BE2C (cell line): ENCODE measurements around the gene HS3ST4.

Experiments used
- DNase-seq: peaks from one replicate; pipeline ENCODE4 v3.0.0-alpha.2; 2020
- H3K27me3 ChIP-seq: fragments of 250-450 bp; sonication (Bioruptor Pico); 2 replicates; pipeline ENCODE4 v1.5.1; 2020; ENCODE audit warnings: mild to moderate bottlenecking
- H3K36me3 ChIP-seq: fragments of 250-450 bp; sonication (Bioruptor Pico); 2 replicates; pipeline ENCODE4 v1.5.1; 2020; ENCODE audit warnings: mild to moderate bottlenecking
- H3K4me1 ChIP-seq: fragments of 250-450 bp; sonication (Bioruptor Pico); 2 replicates; pipeline ENCODE4 v1.5.1; 2020
- H3K4me3 ChIP-seq: 2 replicates; pipeline ENCODE4 v1.5.1; 2011; ENCODE audit warnings: low read depth, low read length
- H3K9me3 ChIP-seq: fragments of 250-450 bp; sonication (Bioruptor Pico); 2 replicates; pipeline ENCODE4 v1.5.1; 2020
- TF ChIP-seq, protein P1 (sequence below): IDR thresholded peaks from 2 replicates; pipeline ENCODE4 v1.5.1; 2012; ENCODE audit warnings: mild to moderate bottlenecking, low read depth, low read length

HS3ST4 gene

DNA sequence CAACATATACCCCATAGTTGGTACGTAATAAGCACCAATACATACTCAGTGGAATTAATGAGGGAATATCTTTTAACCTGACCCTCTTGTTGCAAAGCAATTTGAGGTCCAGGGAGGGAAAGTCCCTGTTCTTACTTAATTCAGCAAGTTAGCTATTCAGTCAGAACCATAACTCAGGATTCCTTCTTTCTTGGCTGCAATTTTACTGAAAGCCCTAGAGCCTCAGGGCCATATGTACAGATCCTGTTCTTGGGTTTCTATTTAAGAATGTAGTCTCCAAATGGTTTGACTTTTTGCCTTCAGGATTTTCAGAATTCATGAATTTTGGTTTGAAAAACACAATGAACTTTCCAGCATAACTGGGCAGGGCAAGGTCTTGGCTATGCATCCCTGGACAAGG is 436.5 kb downstream of the HS3ST4 start:
- TF ChIP-seq, protein P1, sequence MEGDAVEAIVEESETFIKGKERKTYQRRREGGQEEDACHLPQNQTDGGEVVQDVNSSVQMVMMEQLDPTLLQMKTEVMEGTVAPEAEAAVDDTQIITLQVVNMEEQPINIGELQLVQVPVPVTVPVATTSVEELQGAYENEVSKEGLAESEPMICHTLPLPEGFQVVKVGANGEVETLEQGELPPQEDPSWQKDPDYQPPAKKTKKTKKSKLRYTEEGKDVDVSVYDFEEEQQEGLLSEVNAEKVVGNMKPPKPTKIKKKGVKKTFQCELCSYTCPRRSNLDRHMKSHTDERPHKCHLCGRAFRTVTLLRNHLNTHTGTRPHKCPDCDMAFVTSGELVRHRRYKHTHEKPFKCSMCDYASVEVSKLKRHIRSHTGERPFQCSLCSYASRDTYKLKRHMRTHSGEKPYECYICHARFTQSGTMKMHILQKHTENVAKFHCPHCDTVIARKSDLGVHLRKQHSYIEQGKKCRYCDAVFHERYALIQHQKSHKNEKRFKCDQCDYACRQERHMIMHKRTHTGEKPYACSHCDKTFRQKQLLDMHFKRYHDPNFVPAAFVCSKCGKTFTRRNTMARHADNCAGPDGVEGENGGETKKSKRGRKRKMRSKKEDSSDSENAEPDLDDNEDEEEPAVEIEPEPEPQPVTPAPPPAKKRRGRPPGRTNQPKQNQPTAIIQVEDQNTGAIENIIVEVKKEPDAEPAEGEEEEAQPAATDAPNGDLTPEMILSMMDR: no peak
- H3K9me3 ChIP-seq: peaks cover 3% of the 10 kb centered on the region

DNA sequence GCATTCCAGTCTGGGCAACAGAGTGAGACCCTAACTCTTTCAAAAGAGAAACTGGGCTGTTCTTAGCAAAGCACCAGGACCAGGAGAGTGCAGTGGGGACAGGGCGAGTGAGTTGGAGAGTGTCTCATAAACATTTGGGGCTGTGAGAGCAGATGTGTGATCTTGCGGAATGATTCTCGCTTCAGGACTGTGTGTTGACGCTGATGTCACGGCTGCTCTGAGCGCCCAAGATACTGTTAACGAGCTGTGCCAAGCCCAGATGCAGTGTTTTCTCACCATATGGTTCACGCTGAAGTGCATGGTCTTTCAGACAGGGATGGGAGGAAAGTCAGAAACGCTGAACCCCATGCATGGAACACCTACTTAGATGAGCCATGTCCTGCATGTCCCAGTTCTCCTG is 438.2 kb downstream of the HS3ST4 start:
- H3K4me1 ChIP-seq: no peaks in the 10 kb centered on the region
- H3K27me3 ChIP-seq: no peaks in the 10 kb centered on the region
- TF ChIP-seq, protein P1: no peak
- no peaks in the 10 kb centered on the region; the same call in none of the 2 replicates for H3K9me3 ChIP-seq
- no peaks in the 10 kb centered on the region for H3K36me3 ChIP-seq
- no peak overlapping the region for H3K4me3 ChIP-seq
- no peak for DNase-seq

More for the DNA sequence above, 436.5 kb downstream of the HS3ST4 start:
- Histone ChIP-seq H3K27me3 (no peaks in the 10 kb centered on the region), H3K4me3 (no peak overlapping the region), H3K36me3 (no peaks in the 10 kb centered on the region), H3K4me1 (no peaks in the 10 kb centered on the region)
- DNase-seq: no peak

DNA sequence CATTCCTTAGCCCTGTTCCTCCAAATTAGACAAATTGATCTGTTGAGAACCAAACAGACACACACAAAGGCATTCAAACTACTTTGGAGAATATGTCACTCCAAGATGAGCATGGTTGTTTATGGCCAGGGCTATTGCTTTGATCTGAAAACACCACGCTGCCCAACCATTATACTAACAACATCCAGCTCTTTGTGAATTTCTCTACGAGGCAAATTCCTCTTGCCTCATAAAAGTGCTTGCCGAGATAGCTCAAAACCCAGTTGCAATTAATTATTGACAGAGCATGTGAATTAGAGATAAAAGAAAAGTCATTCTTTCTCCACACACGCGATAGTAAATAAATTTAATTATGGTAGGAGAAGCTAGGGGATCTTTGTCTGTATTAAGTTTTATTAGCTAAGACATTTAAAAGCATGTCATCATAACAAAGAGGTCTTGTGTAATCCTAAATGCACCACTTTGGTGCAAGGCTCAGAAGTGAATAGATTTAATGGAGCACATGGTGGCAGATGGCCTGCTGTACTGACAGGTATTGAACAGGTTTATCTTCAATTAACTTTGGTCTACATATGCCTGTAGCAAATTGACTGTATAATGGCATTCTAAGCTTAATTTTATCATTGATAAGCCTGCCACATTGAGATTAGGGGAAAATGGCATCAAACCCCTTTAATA is 441.8 kb downstream of the HS3ST4 start:
- Histone ChIP-seq H3K36me3 (no peaks in the 10 kb centered on the region), H3K4me1 (no peaks in the 10 kb centered on the region), H3K4me3 (no peak overlapping the region), H3K27me3 (no peaks in the 10 kb centered on the region), H3K9me3 (no peaks in the 10 kb centered on the region; the same call in 1 of the 2 replicates)
- no peak for DNase-seq
- TF ChIP-seq, protein P1: no peak

DNA sequence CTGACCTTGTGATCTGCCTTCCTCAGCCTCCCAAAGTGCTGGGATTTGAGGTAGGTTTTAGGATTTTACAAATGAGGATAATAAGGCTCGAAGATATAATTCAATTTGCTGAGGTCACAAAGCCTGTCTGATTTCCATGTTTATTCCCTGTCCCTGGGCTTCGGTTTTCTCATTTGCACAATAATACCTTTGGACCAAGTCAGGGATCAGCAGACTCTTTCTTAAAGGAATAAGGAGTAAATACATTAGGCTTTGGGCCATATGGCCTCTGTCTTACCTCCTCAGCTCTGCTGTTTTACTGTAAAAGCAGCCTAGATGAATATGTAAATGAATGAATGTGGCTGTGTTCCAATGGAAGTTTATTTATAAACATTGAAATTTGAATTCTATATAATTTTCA is 442.8 kb downstream of the HS3ST4 start:
- Histone ChIP-seq H3K36me3 (no peaks in the 10 kb centered on the region), H3K4me3 (no peak overlapping the region), H3K4me1 (no peaks in the 10 kb centered on the region), H3K9me3 (no peaks in the 10 kb centered on the region; the same call in 1 of the 2 replicates), H3K27me3 (no peaks in the 10 kb centered on the region)
- TF ChIP-seq, protein P1: no peak
- no peak for DNase-seq

DNA sequence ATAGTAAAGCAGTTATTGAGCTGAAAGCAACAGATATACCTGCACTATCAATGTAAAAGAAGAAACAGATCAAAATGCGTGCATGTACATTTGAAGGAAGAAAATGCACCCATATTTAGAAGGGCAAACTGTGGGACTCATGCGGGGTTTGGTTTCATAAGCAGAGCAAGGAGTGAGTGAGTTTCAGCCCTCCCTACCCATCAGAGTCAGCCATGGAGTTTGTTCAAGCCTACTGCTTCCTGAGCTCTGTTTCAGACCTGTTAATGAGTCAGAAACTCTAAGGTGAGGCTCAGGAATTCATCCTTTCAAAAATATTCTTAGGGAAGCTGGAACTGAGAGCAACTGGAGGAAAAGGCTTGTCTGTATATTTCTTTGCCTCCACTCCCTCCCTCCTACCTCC is 446.2 kb downstream of the HS3ST4 start:
- Histone ChIP-seq H3K9me3 (no peaks in the 10 kb centered on the region; the same call in 1 of the 2 replicates), H3K36me3 (no peaks in the 10 kb centered on the region), H3K4me1 (no peaks in the 10 kb centered on the region), H3K27me3 (no peaks in the 10 kb centered on the region), H3K4me3 (no peak overlapping the region)
- TF ChIP-seq, protein P1: no peak
- DNase-seq: no peak

DNA sequence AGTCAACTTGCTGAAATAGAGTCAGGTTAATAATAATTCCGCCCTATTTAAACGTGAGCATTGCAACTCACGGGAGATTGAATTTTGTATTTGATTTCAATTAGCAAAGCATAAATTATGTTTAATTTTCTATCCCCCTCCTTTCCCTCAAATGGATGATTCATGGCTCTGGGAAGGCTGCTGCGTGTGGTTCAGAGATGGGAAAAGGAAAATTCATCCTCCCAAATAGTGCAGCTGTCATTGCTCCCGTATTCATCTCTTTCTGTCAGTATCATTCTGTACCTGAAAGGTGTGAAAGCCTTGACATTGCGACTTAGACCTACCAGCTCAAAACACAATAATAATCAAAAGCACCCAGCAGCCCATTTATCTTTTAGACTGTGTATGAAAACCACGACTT is 447.3 kb downstream of the HS3ST4 start:
- TF ChIP-seq, protein P1: no peak
- no peaks in the 10 kb centered on the region for H3K27me3 ChIP-seq
- H3K9me3 ChIP-seq: no peaks in the 10 kb centered on the region; the same call in 1 of the 2 replicates
- H3K4me1 ChIP-seq: no peaks in the 10 kb centered on the region
- H3K4me3 ChIP-seq: no peak overlapping the region
- DNase-seq: no peak
- no peaks in the 10 kb centered on the region for H3K36me3 ChIP-seq
